MM.1S (cell line): ENCODE data around the gene RSRC1.

ENCODE experiments used
- EZH2 ChIP-seq: fragments of 300-600 bp; sonication (generic); optimal IDR thresholded peaks from 2 replicates; pipeline ENCODE3; 2017; ENCODE audit warnings: low read depth, mild to moderate bottlenecking, antibody characterized with exemption, low read length, mixed read lengths
- TF ChIP-seq, protein P1 (sequence below): fragments of 300-600 bp; sonication (generic); IDR thresholded peaks from 2 replicates; pipeline ENCODE4 v1.5.1; 2016; ENCODE audit warnings: antibody characterized with exemption, low read length, mixed read lengths

DNA sequence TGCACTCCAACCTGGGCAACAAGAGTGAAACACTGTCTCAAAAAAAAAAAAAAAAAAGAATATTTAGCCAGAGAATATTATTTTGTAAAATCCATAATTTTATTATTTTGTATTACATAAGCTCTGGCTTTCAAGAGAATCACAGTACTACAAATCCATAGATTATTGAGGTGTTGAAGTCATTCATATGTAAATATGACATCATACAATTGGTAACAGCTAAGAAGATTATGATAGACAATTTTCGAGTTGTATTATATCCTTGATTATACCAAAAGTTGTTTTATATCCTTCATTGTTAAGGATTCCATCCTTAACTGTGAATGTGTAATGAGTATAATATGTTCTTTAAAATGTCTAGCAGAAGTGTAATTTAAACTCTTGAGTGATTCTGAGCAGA lies 464.8 kb downstream of the RSRC1 start:
- TF ChIP-seq, protein P1, sequence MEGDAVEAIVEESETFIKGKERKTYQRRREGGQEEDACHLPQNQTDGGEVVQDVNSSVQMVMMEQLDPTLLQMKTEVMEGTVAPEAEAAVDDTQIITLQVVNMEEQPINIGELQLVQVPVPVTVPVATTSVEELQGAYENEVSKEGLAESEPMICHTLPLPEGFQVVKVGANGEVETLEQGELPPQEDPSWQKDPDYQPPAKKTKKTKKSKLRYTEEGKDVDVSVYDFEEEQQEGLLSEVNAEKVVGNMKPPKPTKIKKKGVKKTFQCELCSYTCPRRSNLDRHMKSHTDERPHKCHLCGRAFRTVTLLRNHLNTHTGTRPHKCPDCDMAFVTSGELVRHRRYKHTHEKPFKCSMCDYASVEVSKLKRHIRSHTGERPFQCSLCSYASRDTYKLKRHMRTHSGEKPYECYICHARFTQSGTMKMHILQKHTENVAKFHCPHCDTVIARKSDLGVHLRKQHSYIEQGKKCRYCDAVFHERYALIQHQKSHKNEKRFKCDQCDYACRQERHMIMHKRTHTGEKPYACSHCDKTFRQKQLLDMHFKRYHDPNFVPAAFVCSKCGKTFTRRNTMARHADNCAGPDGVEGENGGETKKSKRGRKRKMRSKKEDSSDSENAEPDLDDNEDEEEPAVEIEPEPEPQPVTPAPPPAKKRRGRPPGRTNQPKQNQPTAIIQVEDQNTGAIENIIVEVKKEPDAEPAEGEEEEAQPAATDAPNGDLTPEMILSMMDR, result no peak
- no peak for TF ChIP-seq EZH2
